ENCODE measurements around the gene FYN.

DNA sequence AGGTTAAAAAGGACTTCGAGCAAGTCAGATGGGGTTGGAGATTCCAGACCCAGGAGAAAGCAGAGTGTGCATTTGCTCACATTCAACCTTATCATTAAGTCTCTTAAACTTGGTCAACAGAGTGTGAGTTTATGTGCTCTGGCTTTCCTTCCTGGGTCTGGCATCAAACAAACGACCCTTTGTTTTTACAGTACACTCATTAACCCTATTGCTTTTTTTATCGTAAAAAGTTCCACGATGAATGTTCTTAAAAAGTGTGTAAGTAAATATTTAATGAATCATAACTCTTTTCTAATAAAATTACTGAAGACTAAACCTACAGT is 2.5 kb downstream of the FYN start:
- no peak for TF ChIP-seq SUZ12 (IDR thresholded peaks at IDR 0.05; ENCODE audit: extremely low read depth, insufficient read depth, insufficient read length)
- TF ChIP-seq YY1 (IDR thresholded peaks at IDR 0.05; ENCODE audit: insufficient read depth, insufficient read length): no peak

All from NT2/D1 (cell line).